DND-41 (cell line): ENCODE data around the gene VIL1.

Experiments used
- ATAC-seq: fragments of 200-7000 bp; cut with Tn5 transposase; 3 replicates; pipeline ENCODE4 v1.9.1; 2021; ENCODE audit warnings: low read depth; ENCODE audit not compliant: insufficient read depth
- DNase-seq: peaks from one replicate; pipeline ENCODE4 v3.0.0-alpha.2; 2020
- H2AFZ ChIP-seq: 2 replicates; pipeline ENCODE4 v1.6.0; 2012; ENCODE audit warnings: low read depth, low read length
- H3K27ac ChIP-seq: 2 replicates; pipeline ENCODE4 v1.5.1; 2012; ENCODE audit warnings: low read length, inconsistent platforms
- H3K27me3 ChIP-seq: fragments of 200-600 bp; sonication (generic); 2 replicates; pipeline ENCODE4 v1.6.0; 2012; ENCODE audit warnings: low read length, mild to moderate bottlenecking, inconsistent platforms; ENCODE audit not compliant: insufficient read depth, poor library complexity
- H3K36me3 ChIP-seq: 2 replicates; pipeline ENCODE4 v1.5.1; 2012; ENCODE audit warnings: low read length, inconsistent platforms; ENCODE audit not compliant: insufficient read depth
- H3K4me1 ChIP-seq: 2 replicates; pipeline ENCODE4 v1.5.1; 2012; ENCODE audit warnings: mild to moderate bottlenecking, low read length; ENCODE audit not compliant: insufficient read depth
- H3K4me2 ChIP-seq: 2 replicates; pipeline ENCODE4 v1.6.0; 2012; ENCODE audit warnings: mild to moderate bottlenecking, moderate library complexity, low read length, inconsistent platforms; ENCODE audit not compliant: insufficient read depth
- H3K4me3 ChIP-seq, 2 experiments: fragments of 200-600 bp in 1 of 2; shearing (Covaris generic) in 1 of 2; 2 replicates each; pipeline ENCODE4 v1.5.1; 2012 to 2016; ENCODE audit warnings: inconsistent platforms in 2 of 2, low read length in 2 of 2, mild to moderate bottlenecking in 2 of 2, low read depth in 1 of 2, moderate library complexity in 1 of 2
- H3K79me2 ChIP-seq: 2 replicates; pipeline ENCODE4 v1.6.0; 2012; ENCODE audit warnings: low read length, inconsistent platforms; ENCODE audit not compliant: insufficient read depth
- H3K9ac ChIP-seq: 2 replicates; pipeline ENCODE4 v1.6.0; 2012; ENCODE audit warnings: low read depth, mild to moderate bottlenecking, inconsistent platforms, low read length, moderate library complexity
- H3K9me3 ChIP-seq: 2 replicates; pipeline ENCODE4 v1.5.1; 2012; ENCODE audit warnings: low read length, moderate library complexity, mild to moderate bottlenecking, inconsistent platforms; ENCODE audit not compliant: insufficient read depth, severe bottlenecking
- H4K20me1 ChIP-seq: 2 replicates; pipeline ENCODE4 v1.6.0; 2012; ENCODE audit warnings: low read length; ENCODE audit not compliant: insufficient read depth
- CTCF ChIP-seq: IDR thresholded peaks from 2 replicates; pipeline ENCODE4 v1.5.1; 2012; ENCODE audit warnings: borderline replicate concordance, low read length, moderate library complexity, mild to moderate bottlenecking; ENCODE audit not compliant: poor library complexity, severe bottlenecking; ENCODE audit errors: extremely low read depth
- EZH2 ChIP-seq: IDR thresholded peaks from 3 replicates; pipeline ENCODE4 v1.6.1; 2012; ENCODE audit warnings: borderline replicate concordance, low read depth, mild to moderate bottlenecking, moderate library complexity, low read length, inconsistent platforms; ENCODE audit not compliant: severe bottlenecking

VIL1 gene

DNA sequence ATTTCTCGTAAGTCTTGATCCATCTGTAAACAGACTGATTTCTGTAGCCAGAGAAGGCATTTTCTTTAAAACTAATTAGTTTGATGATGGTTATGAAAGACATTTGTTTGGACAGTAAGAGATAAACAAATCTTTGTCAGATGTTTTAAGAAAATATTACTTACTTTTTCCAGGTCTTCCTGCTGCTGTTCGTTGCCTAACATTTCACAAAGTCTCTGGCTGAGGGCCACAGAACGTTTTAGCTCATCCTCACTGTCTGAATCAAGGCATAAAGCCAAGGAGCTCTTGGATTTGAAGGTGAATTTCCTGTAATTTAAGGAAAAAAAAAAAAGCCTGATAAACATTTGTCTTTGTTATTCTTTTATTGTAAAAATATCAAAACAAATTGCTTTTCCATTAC lies 57.8 kb downstream of the VIL1 start:
- H2AFZ ChIP-seq = no peak overlapping the region
- H3K27me3 ChIP-seq = no peaks in the 10 kb centered on the region
- DNase-seq = no peak
- peaks cover 91% of the 10 kb centered on the region for H3K36me3 ChIP-seq
- H3K27ac ChIP-seq = no peak overlapping the region
- no peak for ATAC-seq
- H3K4me3 ChIP-seq = no peak overlapping the region
- TF ChIP-seq CTCF (no peak), EZH2 (no peak)
- no peaks in the 10 kb centered on the region for H3K79me2 ChIP-seq
- no peaks in the 10 kb centered on the region for H3K9me3 ChIP-seq
- H3K9ac ChIP-seq = no peak overlapping the region
- no peak overlapping the region for H3K4me2 ChIP-seq
- H4K20me1 ChIP-seq = no peaks in the 10 kb centered on the region
- no peaks in the 10 kb centered on the region for H3K4me1 ChIP-seq

GRCh38 chr2:218477247-218477646 lies 58.3 kb downstream of the VIL1 start:
- ATAC-seq = no peak

DNA sequence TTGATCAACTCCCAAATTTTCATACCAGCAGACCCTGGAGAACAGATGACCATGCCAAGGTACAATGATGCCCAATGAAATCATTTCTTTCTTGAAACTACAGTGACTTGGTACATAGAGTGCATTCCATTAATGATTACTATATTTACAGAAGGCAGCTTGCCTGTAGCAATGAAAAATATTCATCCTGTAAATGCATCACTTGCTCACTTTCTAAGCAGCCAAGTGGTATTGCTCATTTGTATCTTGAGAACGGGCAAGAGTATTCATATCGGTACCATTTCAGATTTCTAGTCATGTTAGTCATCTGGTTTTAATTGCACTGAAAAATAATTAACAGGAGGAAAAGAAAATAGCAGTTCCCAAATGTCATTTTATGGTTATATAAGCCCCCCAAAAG lies 59.6 kb downstream of the VIL1 start:
- DNase-seq = no peak
- no peaks in the 10 kb centered on the region for H4K20me1 ChIP-seq
- H2AFZ ChIP-seq = no peak overlapping the region
- no peak for ATAC-seq
- H3K79me2 ChIP-seq = no peaks in the 10 kb centered on the region
- no peaks in the 10 kb centered on the region for H3K4me1 ChIP-seq
- no peak overlapping the region for H3K9ac ChIP-seq
- peaks cover 89% of the 10 kb centered on the region for H3K36me3 ChIP-seq
- TF ChIP-seq CTCF (no peak), EZH2 (no peak)
- no peak overlapping the region for H3K4me2 ChIP-seq
- no peaks in the 10 kb centered on the region for H3K27me3 ChIP-seq
- no peak overlapping the region for H3K4me3 ChIP-seq
- no peak overlapping the region for H3K27ac ChIP-seq
- no peaks in the 10 kb centered on the region for H3K9me3 ChIP-seq

More at GRCh38 chr2:218477247-218477646, 58.3 kb downstream of the VIL1 start:
- Histone ChIP-seq H3K9me3 (no peaks in the 10 kb centered on the region), H3K27ac (no peak overlapping the region), H3K4me3 (no peak overlapping the region), H3K27me3 (no peaks in the 10 kb centered on the region), H4K20me1 (no peaks in the 10 kb centered on the region), H3K79me2 (no peaks in the 10 kb centered on the region), H3K9ac (no peak overlapping the region), H3K4me1 (no peaks in the 10 kb centered on the region), H3K36me3 (peaks cover 91% of the 10 kb centered on the region), H3K4me2 (no peak overlapping the region), H2AFZ (no peak overlapping the region)
- DNase-seq = no peak
- TF ChIP-seq EZH2 = no peak
- no peak for TF ChIP-seq CTCF

DNA sequence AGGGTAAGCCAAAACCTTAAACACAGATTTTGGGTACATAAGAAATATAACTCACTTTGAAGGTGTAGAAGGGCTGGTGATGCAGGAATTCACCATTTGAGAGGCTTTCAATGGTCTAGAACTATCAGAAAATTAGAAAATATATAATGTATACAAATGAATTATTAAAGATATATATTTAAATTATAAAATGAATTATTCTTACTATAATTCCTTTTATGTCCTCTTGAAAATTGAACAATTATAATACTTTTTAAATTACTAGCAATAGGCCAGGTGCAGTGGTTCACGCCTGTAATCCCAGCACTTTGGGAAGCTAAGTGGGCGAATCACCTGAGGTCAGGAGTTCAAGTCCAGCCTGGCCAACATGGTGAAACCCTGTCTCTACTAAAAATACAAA lies 60.7 kb downstream of the VIL1 start:
- no peaks in the 10 kb centered on the region for H3K79me2 ChIP-seq
- H3K9me3 ChIP-seq = no peaks in the 10 kb centered on the region
- H3K36me3 ChIP-seq = peaks cover 89% of the 10 kb centered on the region
- H3K27me3 ChIP-seq = no peaks in the 10 kb centered on the region
- no peaks in the 10 kb centered on the region for H3K4me1 ChIP-seq
- H4K20me1 ChIP-seq = no peaks in the 10 kb centered on the region
- no peak overlapping the region for H3K27ac ChIP-seq
- ATAC-seq = no peak
- no peak overlapping the region for H3K9ac ChIP-seq
- H3K4me3 ChIP-seq = no peak overlapping the region
- no peak overlapping the region for H3K4me2 ChIP-seq
- TF ChIP-seq EZH2 = no peak
- TF ChIP-seq CTCF = no peak
- no peak for DNase-seq
- H2AFZ ChIP-seq = no peak overlapping the region
